DOHH2 (cell line): ENCODE measurements around the gene JDP2.
A peak's percentile ranks its signal among the peaks of the same experiment; 100 is the strongest.

Experiments
- H3F3A ChIP-seq: fragments of 200-600 bp; sonication (generic), shearing (Covaris generic); 2 replicates; pipeline ENCODE4 v1.6.0; 2016; ENCODE audit warnings: antibody characterized with exemption, mild to moderate bottlenecking; ENCODE audit not compliant: control insufficient read depth, insufficient read depth
- H3K27ac ChIP-seq: fragments of 200-600 bp; sonication (generic); 2 replicates; pipeline ENCODE4 v1.5.1; 2014; ENCODE audit warnings: low read depth, mild to moderate bottlenecking, low read length, moderate library complexity
- H3K27me3 ChIP-seq: fragments of 200-600 bp; sonication (generic); 2 replicates; pipeline ENCODE4 v1.6.1; 2014; ENCODE audit warnings: mild to moderate bottlenecking, low read length, mixed read lengths; ENCODE audit not compliant: control insufficient read depth
- H3K36me3 ChIP-seq: fragments of 200-600 bp; sonication (generic); 2 replicates; pipeline ENCODE4 v1.6.1; 2014; ENCODE audit warnings: mild to moderate bottlenecking, low read length, moderate library complexity, mixed read lengths; ENCODE audit not compliant: control insufficient read depth
- H3K4me1 ChIP-seq: fragments of 200-600 bp; sonication (generic); 2 replicates; pipeline ENCODE4 v1.6.1; 2014; ENCODE audit warnings: mild to moderate bottlenecking, low read length, mixed read lengths; ENCODE audit not compliant: control insufficient read depth
- H3K4me2 ChIP-seq: fragments of 200-600 bp; sonication (generic); 2 replicates; pipeline ENCODE4 v1.6.0; 2014; ENCODE audit warnings: mild to moderate bottlenecking, low read length, moderate library complexity
- H3K4me3 ChIP-seq: fragments of 200-600 bp; sonication (generic); 2 replicates; pipeline ENCODE4 v1.5.1; 2014; ENCODE audit warnings: mild to moderate bottlenecking, low read length, mixed read lengths
- H3K79me2 ChIP-seq: fragments of 200-600 bp; sonication (generic); 2 replicates; pipeline ENCODE4 v1.6.1; 2014; ENCODE audit warnings: mild to moderate bottlenecking, low read length, mixed read lengths; ENCODE audit not compliant: control insufficient read depth
- H3K9me2 ChIP-seq: fragments of 200-600 bp; sonication (generic); replicated peaks from 2 replicates; pipeline ENCODE4 v1.6.1; 2014; ENCODE audit warnings: mild to moderate bottlenecking, low read length, mixed read lengths; ENCODE audit not compliant: control insufficient read depth
- H3K9me3 ChIP-seq: fragments of 200-600 bp; sonication (generic); 2 replicates; pipeline ENCODE4 v1.6.1; 2014; ENCODE audit warnings: antibody characterized with exemption, low read length, mixed read lengths; ENCODE audit not compliant: control insufficient read depth, insufficient read depth
- H4K20me1 ChIP-seq: fragments of 200-600 bp; sonication (generic); 2 replicates; pipeline ENCODE4 v1.6.0; 2014; ENCODE audit warnings: low read depth, mild to moderate bottlenecking, antibody characterized with exemption, low read length, moderate library complexity; ENCODE audit not compliant: control insufficient read depth, insufficient read depth
- CTCF ChIP-seq: fragments of 200-600 bp; sonication (generic); IDR thresholded peaks from one replicate; pipeline ENCODE4 v1.5.1; 2014; ENCODE audit warnings: antibody characterized with exemption, mild to moderate bottlenecking, low read depth, low read length; ENCODE audit not compliant: poor library complexity, severe bottlenecking
- EZH2phosphoT487 ChIP-seq: fragments of 200-600 bp; sonication (generic); IDR thresholded peaks from 2 replicates; pipeline ENCODE4 v1.6.1; 2017; ENCODE audit warnings: borderline replicate concordance, mild to moderate bottlenecking, antibody characterized with exemption, low read length, moderate library complexity, mixed read lengths

JDP2 gene

GRCh38 chr14:75491376-75491978, 63.7 kb downstream of the JDP2 start:
- Histone ChIP-seq H3K4me3 (no peak overlapping the region), H3K27ac (no peak overlapping the region), H3K79me2 (no peaks in the 10 kb centered on the region), H4K20me1 (no peaks in the 10 kb centered on the region), H3K9me3 (no peaks in the 10 kb centered on the region), H3K36me3 (no peaks in the 10 kb centered on the region), H3F3A (no peaks in the 10 kb centered on the region), H3K4me1 (peaks cover 16% of the 10 kb centered on the region), H3K27me3 (peaks cover 39% of the 10 kb centered on the region), H3K4me2 (no peak overlapping the region), H3K9me2 (no peaks in the 10 kb centered on the region)
- TF ChIP-seq EZH2phosphoT487, result no peak
- no peak for TF ChIP-seq CTCF

- TF ChIP-seq EZH2phosphoT487, result no peak
- TF ChIP-seq CTCF, result no peak
- no peak overlapping the region for H3K27ac ChIP-seq
- no peak overlapping the region for H3K4me3 ChIP-seq
- no peaks in the 10 kb centered on the region for H3K79me2 ChIP-seq
- no peaks in the 10 kb centered on the region for H4K20me1 ChIP-seq
- no peaks in the 10 kb centered on the region for H3K9me2 ChIP-seq
- no peak overlapping the region for H3K4me2 ChIP-seq
- H3K4me1 ChIP-seq, result peaks cover 5% of the 10 kb centered on the region
- H3K27me3 ChIP-seq, result peaks cover 33% of the 10 kb centered on the region
- H3F3A ChIP-seq, result no peaks in the 10 kb centered on the region
- no peaks in the 10 kb centered on the region for H3K36me3 ChIP-seq
- no peaks in the 10 kb centered on the region for H3K9me3 ChIP-seq
These were observed 65.2 kb downstream of the JDP2 start for GRCh38 chr14:75492832-75493591.

- no peaks in the 10 kb centered on the region for H3K9me2 ChIP-seq
- 0 out of 2 replicates have a peak overlapping the region, but pooled peaks have one; percentile 4 for H3K4me2 ChIP-seq
- peaks cover 5% of the 10 kb centered on the region for H3K4me1 ChIP-seq
- H3K9me3 ChIP-seq, result no peaks in the 10 kb centered on the region
- H3K27ac ChIP-seq, result no peak overlapping the region
- no peaks in the 10 kb centered on the region for H4K20me1 ChIP-seq
- H3K79me2 ChIP-seq, result no peaks in the 10 kb centered on the region
- H3F3A ChIP-seq, result no peaks in the 10 kb centered on the region
- TF ChIP-seq CTCF (no peak), EZH2phosphoT487 (no peak)
- H3K27me3 ChIP-seq, result peaks cover 33% of the 10 kb centered on the region
- H3K36me3 ChIP-seq, result no peaks in the 10 kb centered on the region
- H3K4me3 ChIP-seq, result no peak overlapping the region
These were observed 65.8 kb downstream of the JDP2 start for GRCh38 chr14:75493592-75494087.
